Breast epithelium (tissue), 3 donors: ENCODE results near the gene DDX31.

ENCODE experiments used
- POLR2A ChIP-seq: fragments of 450-650 bp; IDR thresholded peaks from one replicate; pipeline ENCODE4 v1.6.1; 2016; ENCODE audit warnings: antibody characterized with exemption, mild to moderate bottlenecking, moderate library complexity
- POLR2AphosphoS5 ChIP-seq, 3 donors: sonication (generic); formaldehyde crosslinking; IDR thresholded peaks; one replicate each; pipeline ENCODE4 v1.6.1; 2017; ENCODE audit warnings: antibody characterized with exemption in 3 of 3

DNA sequence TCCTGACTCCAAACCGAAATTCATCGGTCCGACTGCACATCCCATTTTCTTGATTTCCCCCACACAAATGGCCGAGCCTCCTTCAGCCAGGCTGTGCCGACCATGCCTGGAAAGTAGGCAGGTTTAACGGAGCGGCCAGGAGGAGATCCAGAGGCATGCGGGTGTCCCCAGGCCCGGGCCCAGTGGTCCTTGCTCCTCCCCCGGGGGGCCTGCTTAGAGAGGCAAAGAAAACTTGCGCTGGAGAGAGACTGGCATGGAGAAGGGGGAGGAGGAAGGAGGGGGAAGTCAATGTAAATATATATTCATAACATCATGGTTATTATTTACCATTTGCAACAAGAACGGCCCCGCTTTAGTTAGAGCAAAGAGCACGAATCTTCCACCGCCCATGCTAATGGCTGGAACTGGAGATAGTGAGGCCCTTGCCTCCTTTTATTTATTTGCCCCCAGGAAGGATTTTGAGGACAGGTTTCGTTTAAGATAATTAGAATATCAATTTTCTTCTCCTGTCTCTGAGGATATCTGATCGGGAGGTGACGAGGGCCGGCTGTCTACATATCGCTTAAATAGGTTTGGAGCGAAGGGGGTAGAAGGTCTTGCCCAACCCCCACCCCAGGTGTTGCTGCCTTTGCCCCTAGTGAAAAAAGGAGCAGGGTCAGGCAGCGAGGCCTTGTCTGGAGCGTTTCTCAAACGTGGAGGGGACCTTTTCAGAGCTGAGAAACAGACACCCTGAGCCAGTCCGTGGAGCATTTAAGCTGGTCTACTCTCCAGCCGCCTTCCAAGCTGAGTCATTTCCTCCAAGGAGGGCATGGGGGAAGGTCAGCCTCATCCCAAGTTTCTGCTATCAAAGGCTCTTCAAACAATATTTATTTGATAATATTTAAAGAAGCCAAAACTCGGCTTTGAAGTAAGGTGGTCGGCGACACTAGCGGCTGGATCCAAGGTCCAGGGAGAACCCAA is 84.9 kb downstream of the DDX31 start:
- no peak for TF ChIP-seq POLR2A
- no peak for TF ChIP-seq POLR2AphosphoS5 (IDR thresholded peaks at IDR 0.05)
